Astrocyte (in vitro differentiated cells and primary cell): Measurements from ENCODE around the gene ZNF827.

Experiments used
- EZH2 ChIP-seq: IDR thresholded peaks from 2 replicates; pipeline ENCODE4 v1.6.1; 2012; ENCODE audit warnings: mild to moderate bottlenecking, low read length, inconsistent platforms; ENCODE audit not compliant: insufficient read depth
- TF ChIP-seq, protein P1 (sequence below): IDR thresholded peaks from 2 replicates; pipeline ENCODE4 v1.5.1; 2011; ENCODE audit warnings: low read depth, mild to moderate bottlenecking, inconsistent platforms, low read length, moderate library complexity; ENCODE audit not compliant: insufficient read depth

DNA sequence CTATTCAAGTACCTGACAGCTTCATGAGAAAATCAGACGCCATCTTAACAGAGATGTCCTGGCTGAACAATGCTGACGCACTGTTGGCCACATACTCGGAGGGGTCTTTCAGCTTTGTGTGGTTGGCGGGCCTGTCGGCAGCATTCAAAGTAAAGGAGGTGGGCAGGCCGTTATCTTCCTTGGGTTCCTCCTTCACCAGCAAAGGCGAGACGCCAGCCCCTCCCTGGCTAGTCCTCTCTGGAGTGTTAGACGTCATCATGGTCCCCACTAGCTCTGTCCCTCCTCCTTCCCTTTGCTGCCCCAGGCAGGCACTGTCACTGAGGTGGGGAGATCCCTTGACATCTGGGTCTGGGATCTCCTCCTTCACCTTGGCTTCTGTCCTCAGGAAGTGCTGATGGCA lies 53.0 kb downstream of the ZNF827 start:
- TF ChIP-seq, protein P1, sequence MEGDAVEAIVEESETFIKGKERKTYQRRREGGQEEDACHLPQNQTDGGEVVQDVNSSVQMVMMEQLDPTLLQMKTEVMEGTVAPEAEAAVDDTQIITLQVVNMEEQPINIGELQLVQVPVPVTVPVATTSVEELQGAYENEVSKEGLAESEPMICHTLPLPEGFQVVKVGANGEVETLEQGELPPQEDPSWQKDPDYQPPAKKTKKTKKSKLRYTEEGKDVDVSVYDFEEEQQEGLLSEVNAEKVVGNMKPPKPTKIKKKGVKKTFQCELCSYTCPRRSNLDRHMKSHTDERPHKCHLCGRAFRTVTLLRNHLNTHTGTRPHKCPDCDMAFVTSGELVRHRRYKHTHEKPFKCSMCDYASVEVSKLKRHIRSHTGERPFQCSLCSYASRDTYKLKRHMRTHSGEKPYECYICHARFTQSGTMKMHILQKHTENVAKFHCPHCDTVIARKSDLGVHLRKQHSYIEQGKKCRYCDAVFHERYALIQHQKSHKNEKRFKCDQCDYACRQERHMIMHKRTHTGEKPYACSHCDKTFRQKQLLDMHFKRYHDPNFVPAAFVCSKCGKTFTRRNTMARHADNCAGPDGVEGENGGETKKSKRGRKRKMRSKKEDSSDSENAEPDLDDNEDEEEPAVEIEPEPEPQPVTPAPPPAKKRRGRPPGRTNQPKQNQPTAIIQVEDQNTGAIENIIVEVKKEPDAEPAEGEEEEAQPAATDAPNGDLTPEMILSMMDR = no peak
- TF ChIP-seq EZH2 = no peak
